ENCODE measurements around the gene MEN1.
A peak's percentile ranks its signal among the peaks of the same experiment; 100 is the strongest.

MEN1 gene

DNA sequence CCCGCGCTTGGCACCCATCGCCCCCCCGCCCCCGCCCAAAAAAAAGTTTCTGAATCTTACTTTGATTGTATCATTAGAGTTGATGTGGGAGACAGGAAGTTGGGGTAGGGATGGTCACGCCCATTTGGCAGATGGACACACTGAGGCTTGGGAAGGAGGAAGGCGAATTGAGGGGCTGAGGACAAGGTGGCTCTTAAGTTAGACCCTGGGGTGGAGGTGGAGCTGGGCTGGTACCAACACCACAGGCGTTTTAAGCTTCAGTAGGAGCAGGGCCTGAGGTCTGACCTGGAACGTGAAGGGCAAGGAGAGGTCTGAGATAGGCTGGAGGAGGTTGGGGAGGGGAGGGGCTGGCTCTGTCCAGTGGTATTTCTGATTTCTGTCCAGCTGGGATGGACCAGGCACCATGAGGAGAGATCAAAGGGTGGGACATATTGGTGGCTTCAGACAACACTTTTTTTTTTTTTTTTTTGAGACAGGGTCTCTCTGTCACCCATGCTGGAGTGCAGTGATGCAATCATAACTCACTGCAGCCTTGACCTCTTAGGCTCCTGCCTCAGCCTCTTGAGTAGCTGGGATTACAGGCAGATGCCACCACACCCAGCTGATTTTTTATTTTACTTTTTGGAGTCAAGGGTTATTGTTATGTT is 34.9 kb upstream of the MEN1 start:
- DNase-seq: no peak

DNA sequence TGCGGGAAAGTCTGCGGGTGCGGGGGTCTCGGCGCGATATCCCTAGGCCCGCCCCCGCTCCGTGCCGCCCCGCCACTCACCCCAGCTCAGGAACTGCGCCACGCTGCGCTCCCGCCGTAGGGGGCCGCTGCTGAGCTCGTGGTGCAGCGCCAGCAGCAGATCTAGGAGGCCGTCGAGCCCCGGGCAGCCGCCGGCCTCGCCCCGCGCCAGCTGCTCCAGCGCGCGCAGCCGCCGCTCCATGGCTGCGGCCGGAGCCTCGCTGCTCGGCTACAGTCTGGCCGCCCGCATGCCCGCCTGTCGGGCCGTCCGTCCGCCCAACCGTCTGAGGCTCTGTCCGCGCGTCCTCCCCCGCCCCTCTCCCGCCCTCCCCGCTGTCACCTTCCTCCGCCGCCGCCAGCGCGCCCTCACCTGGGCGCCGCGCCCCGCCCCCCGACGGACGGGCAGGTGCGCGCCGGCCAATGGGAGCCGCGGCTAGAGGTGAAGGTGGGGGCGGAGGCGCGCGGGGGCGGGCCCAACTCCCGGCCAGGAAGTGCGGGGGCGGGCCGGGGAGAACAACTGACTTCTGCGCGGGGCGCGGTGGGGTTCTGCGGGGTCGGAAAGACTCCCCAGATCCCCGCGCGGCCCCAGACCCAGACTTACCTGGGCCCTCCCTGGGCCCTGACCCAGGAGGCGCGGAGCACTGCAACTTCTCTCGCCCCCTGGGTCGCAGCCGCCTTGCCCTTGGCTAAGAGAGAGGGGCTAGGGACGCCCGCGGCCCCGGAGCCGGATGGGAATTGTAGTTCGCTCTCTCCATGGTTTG is 34.2 kb upstream of the MEN1 start, which contains the start of gene CDC42BPG:
TSS of gene CDC42BPG (minus strand) at position 324 of the 799 bp plus-strand sequence. CDS start at position 240, 84 bp downstream.
- DNase-seq: peak; percentile 83

GRCh38 chr11:64843686-64844329 is 33.5 kb upstream of the MEN1 start:
- DNase-seq: no peak

- DNase-seq: no peak
Measured at GRCh38 chr11:64842851-64843685, 32.7 kb upstream of the MEN1 start.

GRCh38 chr11:64842366-64842759 is 32.0 kb upstream of the MEN1 start:
- no peak for DNase-seq

- DNase-seq: no peak
Measured at GRCh38 chr11:64841592-64842365, 31.4 kb upstream of the MEN1 start.

GRCh38 chr11:64839887-64840782 is 29.8 kb upstream of the MEN1 start:
- DNase-seq: no peak

DNA sequence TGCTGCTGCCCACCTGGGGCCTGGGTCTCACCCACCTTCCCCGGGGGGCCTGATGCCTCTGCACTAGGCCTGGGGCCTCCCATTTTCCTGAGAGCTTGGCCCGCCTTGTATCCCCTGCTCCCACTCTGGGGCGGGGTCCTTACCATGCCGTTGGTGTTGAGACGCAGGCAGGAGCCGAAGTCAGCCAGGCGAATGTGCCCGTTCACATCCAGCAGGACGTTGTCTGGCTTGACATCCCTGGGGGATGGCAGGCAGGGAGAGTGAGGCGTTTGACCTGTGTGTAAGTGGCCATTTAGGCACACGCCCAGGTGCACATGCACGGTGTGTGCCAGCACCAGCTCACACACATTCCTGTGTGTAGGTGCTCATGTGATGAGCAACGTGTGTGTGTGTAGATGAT is 29.0 kb upstream of the MEN1 start:
- no peak for DNase-seq

DNA sequence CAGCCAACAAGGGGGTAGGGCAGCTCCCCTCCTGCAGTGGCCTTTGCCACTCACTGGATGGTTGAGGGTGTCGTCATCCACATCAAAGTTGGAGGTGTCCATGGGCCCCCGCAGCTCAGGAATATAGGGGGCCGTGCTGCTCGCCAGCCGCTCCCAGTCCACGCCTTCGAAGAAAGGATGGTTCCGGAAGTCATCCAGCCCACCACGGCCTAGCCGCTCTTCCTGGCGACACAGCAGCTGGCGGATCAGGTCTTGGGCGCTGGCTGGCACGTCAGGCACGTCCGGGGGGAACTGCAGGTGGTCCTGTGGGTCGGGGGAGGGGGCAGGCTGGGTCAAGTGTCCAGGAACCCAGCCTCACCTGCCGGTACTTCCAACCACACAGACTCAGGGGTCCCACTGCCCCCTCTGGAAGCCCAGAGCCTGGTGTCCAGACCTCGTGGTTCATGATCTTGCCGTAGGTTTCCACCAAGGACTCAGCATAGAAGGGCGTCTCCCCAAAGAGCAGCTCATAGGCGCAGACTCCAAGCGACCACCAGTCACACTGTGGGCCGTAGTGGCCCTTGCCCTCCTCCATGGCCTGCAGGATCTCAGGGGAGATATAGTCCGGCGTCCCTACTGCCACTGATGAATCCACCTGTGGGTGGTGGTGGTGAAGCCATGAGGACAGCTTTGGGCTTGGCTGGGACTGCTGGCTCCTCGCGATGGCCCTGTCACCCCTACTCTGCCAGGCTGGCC is 28.4 kb upstream of the MEN1 start:
- DNase-seq: no peak

- no peak for DNase-seq
Measured at GRCh38 chr11:64837887-64838351, 27.6 kb upstream of the MEN1 start.

DNA sequence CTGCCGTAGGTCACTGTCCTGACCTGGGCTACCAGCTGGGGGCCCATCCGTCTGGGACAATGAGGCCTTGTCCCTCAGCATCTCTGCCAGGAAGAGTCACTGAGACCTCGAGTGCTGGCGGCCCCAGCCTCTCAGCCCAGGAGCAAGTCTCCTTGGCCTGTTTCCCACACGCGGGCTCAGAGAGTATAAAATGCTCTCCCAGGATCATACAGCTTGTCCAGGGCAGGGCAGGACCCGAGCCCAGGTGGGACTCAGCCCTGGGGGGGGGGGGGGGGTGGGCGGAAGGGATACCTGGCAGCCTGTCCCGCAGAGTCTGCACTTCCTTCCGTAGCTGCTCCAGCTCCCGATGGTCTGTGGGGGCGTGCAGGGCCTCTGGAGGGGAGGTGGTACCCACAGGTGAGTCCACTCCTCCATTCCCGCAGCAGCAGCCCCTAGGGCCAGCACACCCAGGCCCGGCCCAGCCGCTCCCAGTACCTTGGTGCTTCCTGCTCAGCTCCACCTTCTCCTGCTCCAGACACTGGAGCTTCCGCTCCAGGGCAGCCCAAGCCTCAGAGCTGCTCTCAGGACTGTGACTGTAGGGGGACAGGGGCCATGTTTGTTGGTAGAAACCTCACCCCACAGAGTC is 26.2 kb upstream of the MEN1 start:
- DNase-seq: no peak

DNA sequence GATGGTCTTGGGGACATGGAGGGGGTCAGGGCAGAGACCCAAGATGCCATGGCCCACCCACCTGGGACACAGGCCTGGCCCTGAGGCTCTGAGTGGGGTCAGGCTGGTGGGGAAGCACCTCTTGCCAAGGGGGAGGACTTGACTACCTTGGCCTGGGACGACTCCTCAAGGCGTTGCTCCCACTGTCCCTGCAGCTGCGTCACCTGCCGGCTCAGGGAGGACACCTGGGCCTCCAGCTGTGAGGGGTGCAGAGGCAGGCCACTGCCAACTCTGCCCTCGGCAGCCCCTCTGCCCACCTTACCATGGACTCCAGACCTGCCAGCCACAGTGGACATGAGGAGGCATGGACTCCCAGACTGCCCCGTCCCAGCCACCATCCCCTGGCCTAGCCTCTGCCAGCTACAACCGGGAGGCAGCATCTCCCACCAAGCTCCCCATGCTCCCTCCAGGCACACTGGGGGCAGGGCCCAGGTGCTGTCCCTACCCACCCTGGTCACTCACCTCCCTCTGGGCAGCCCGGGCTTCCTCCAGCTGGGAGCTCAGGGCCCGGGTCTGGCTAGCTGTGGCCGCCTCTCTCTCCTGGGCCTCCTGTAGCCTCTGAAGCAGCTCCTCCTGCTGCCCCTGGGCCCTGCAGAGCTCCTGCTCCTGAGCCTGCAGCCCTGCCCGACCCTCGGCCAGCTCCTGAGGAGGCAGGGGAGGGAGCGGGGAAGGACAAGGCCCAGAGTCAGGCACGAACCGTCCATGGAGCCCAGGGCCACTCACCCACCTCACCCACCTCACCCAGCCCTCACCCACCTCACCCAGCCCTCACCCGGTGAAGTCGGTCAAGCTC is 25.5 kb upstream of the MEN1 start:
- no peak for DNase-seq

- no peak for DNase-seq
Measured at GRCh38 chr11:64834723-64835615, 24.6 kb upstream of the MEN1 start.

GRCh38 chr11:64834031-64834722 is 23.8 kb upstream of the MEN1 start:
- DNase-seq: no peak

DNA sequence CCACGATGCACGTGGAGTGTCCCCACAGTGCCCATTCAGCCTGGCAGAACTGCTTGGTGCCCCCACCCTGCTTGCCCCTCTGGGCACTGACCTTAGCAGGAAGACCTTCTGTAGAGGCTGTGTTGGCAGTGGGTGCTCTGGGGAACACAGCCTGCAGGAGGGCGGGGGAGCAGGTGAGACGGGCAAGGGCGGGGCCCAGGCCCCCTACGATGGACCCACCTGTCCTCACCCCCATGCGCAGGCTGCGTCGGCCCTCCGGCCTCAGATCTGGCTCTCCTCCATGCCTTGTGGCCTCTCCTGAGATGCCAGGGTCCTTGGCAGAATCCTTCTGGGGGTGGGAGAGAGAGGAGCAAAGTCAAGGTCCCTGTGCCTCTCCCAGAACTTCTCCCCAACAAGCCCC is 23.2 kb upstream of the MEN1 start:
- no peak for DNase-seq

DNA sequence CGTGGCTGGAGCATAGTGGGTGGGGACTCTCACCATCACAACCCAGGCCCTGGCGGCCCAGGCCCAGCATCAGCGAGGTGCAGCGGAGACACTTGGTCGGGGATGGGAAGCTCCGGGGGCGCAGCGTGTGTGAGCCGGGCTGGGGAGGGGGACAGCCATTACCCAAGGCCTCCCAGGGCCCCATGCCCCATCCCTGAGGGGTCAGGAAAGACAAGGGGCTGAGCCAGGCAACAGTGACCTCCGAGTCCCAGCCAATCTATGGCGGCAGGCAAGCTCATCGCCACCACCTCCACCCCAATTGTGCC is 22.8 kb upstream of the MEN1 start:
- no peak for DNase-seq

- no peak for DNase-seq
Measured at GRCh38 chr11:64832467-64833197, 22.3 kb upstream of the MEN1 start.

Measured in CD4-positive, alpha-beta T cell treated with Interleukin-21 for 1 hour (primary cell).